Neuron (in vitro differentiated cells): ENCODE results near the gene SLC1A5.

ENCODE experiments used
- H2AFZ ChIP-seq: one replicate; pipeline ENCODE4 v1.6.1; 2013; ENCODE audit warnings: low read depth, mild to moderate bottlenecking, inconsistent platforms, low read length, moderate library complexity
- H3K27me3 ChIP-seq: one replicate; pipeline ENCODE4 v1.6.1; 2013; ENCODE audit warnings: low read length; ENCODE audit not compliant: insufficient read depth
- H3K36me3 ChIP-seq: one replicate; pipeline ENCODE4 v1.6.1; 2013; ENCODE audit warnings: low read length; ENCODE audit not compliant: insufficient read depth
- H3K4me1 ChIP-seq: one replicate; pipeline ENCODE4 v1.6.1; 2013; ENCODE audit warnings: low read length; ENCODE audit not compliant: insufficient read depth
- H3K4me3 ChIP-seq: 2 replicates; pipeline ENCODE4 v1.5.1; 2013; ENCODE audit warnings: mild to moderate bottlenecking, low read length, moderate library complexity
- H3K9me3 ChIP-seq: one replicate; pipeline ENCODE4 v1.6.1; 2013; ENCODE audit warnings: low read length

Gene SLC1A5

GRCh38 chr19:46739290-46739771 lies 49.1 kb downstream of the SLC1A5 start:
- H2AFZ ChIP-seq = no peak overlapping the region
- H3K4me1 ChIP-seq = peaks cover 3% of the 10 kb centered on the region
- H3K27me3 ChIP-seq = no peaks in the 10 kb centered on the region
- H3K4me3 ChIP-seq = no peak overlapping the region
- H3K9me3 ChIP-seq = no peaks in the 10 kb centered on the region
- peaks cover 51% of the 10 kb centered on the region for H3K36me3 ChIP-seq

- H3K27me3 ChIP-seq = no peaks in the 10 kb centered on the region
- no peaks in the 10 kb centered on the region for H3K4me1 ChIP-seq
- no peak overlapping the region for H3K4me3 ChIP-seq
- no peak overlapping the region for H2AFZ ChIP-seq
- H3K9me3 ChIP-seq = no peaks in the 10 kb centered on the region
- peaks cover 62% of the 10 kb centered on the region for H3K36me3 ChIP-seq
Observed at GRCh38 chr19:46737761-46738171, 50.6 kb downstream of the SLC1A5 start.

- Histone ChIP-seq H3K9me3 (no peaks in the 10 kb centered on the region), H3K4me1 (no peaks in the 10 kb centered on the region), H3K27me3 (no peaks in the 10 kb centered on the region), H3K4me3 (no peak overlapping the region), H2AFZ (no peak overlapping the region), H3K36me3 (peaks cover 67% of the 10 kb centered on the region)
Observed at GRCh38 chr19:46737298-46737654, 51.1 kb downstream of the SLC1A5 start.

GRCh38 chr19:46736531-46737297 lies 51.7 kb downstream of the SLC1A5 start:
- Histone ChIP-seq H3K4me1 (no peaks in the 10 kb centered on the region), H3K9me3 (no peaks in the 10 kb centered on the region), H2AFZ (no peak overlapping the region), H3K4me3 (no peak overlapping the region), H3K27me3 (no peaks in the 10 kb centered on the region), H3K36me3 (peaks cover 72% of the 10 kb centered on the region)

GRCh38 chr19:46733690-46734292 lies 54.6 kb downstream of the SLC1A5 start:
- Histone ChIP-seq H3K36me3 (peaks cover 84% of the 10 kb centered on the region), H3K27me3 (no peaks in the 10 kb centered on the region), H3K9me3 (no peaks in the 10 kb centered on the region), H3K4me1 (peaks cover 3% of the 10 kb centered on the region), H3K4me3 (no peak overlapping the region), H2AFZ (no peak overlapping the region)

GRCh38 chr19:46732966-46733689 lies 55.3 kb downstream of the SLC1A5 start:
- Histone ChIP-seq H3K36me3 (peaks cover 77% of the 10 kb centered on the region), H3K4me3 (no peak overlapping the region), H3K27me3 (no peaks in the 10 kb centered on the region), H3K4me1 (peaks cover 3% of the 10 kb centered on the region), H2AFZ (no peak overlapping the region), H3K9me3 (no peaks in the 10 kb centered on the region)

GRCh38 chr19:46732172-46732938 lies 56.0 kb downstream of the SLC1A5 start:
- no peak overlapping the region for H2AFZ ChIP-seq
- peaks cover 78% of the 10 kb centered on the region for H3K36me3 ChIP-seq
- no peak overlapping the region for H3K4me3 ChIP-seq
- peaks cover 3% of the 10 kb centered on the region for H3K4me1 ChIP-seq
- no peaks in the 10 kb centered on the region for H3K27me3 ChIP-seq
- H3K9me3 ChIP-seq = no peaks in the 10 kb centered on the region

GRCh38 chr19:46731584-46731983 lies 56.8 kb downstream of the SLC1A5 start:
- Histone ChIP-seq H3K9me3 (no peaks in the 10 kb centered on the region), H3K4me1 (peaks cover 4% of the 10 kb centered on the region), H3K36me3 (peaks cover 78% of the 10 kb centered on the region), H2AFZ (no peak overlapping the region), H3K27me3 (no peaks in the 10 kb centered on the region), H3K4me3 (no peak overlapping the region)

- Histone ChIP-seq H3K4me1 (peaks cover 6% of the 10 kb centered on the region), H3K36me3 (peaks cover 80% of the 10 kb centered on the region), H3K4me3 (no peak overlapping the region), H3K9me3 (no peaks in the 10 kb centered on the region), H3K27me3 (no peaks in the 10 kb centered on the region), H2AFZ (no peak overlapping the region)
Observed at GRCh38 chr19:46731007-46731501, 57.3 kb downstream of the SLC1A5 start.

- H3K9me3 ChIP-seq = no peaks in the 10 kb centered on the region
- no peak overlapping the region for H3K4me3 ChIP-seq
- H2AFZ ChIP-seq = no peak overlapping the region
- H3K27me3 ChIP-seq = no peaks in the 10 kb centered on the region
- H3K4me1 ChIP-seq = peaks cover 6% of the 10 kb centered on the region
- H3K36me3 ChIP-seq = peaks cover 85% of the 10 kb centered on the region
Observed at GRCh38 chr19:46730595-46730994, 57.8 kb downstream of the SLC1A5 start.

- Histone ChIP-seq H3K4me1 (peaks cover 6% of the 10 kb centered on the region), H3K36me3 (peaks cover 85% of the 10 kb centered on the region)
Observed at GRCh38 chr19:46730187-46730586, 58.2 kb downstream of the SLC1A5 start.

GRCh38 chr19:46729696-46730095 lies 58.7 kb downstream of the SLC1A5 start:
- H3K27me3 ChIP-seq = no peaks in the 10 kb centered on the region
- no peaks in the 10 kb centered on the region for H3K9me3 ChIP-seq
- H3K36me3 ChIP-seq = peaks cover 90% of the 10 kb centered on the region
- no peak overlapping the region for H3K4me3 ChIP-seq
- no peak overlapping the region for H2AFZ ChIP-seq
- H3K4me1 ChIP-seq = peaks cover 6% of the 10 kb centered on the region

More at GRCh38 chr19:46730187-46730586, 58.2 kb downstream of the SLC1A5 start:
- H3K4me3 ChIP-seq = no peak overlapping the region
- H3K9me3 ChIP-seq = no peaks in the 10 kb centered on the region
- H2AFZ ChIP-seq = no peak overlapping the region
- no peaks in the 10 kb centered on the region for H3K27me3 ChIP-seq
